Testis (tissue), 3 donors: ENCODE results near the gene MAPK8IP3. TPM values are rescaled to one million over a fixed set of nuclear protein-coding genes. Genes with fewer than 3 reads are reported as not detected.

Source experiments
- DNase-seq: peaks from one replicate; pipeline ENCODE4 v3.0.0-alpha.2; 2019
- H3K27ac ChIP-seq, 2 donors: fragments of 200-600 bp; sonication (generic); one replicate each; pipeline ENCODE4 v1.5.1; 2019
- H3K27me3 ChIP-seq: fragments of 200-600 bp; sonication (generic); one replicate; pipeline ENCODE4 v1.5.1; 2019
- H3K36me3 ChIP-seq: fragments of 200-600 bp; sonication (generic); one replicate; pipeline ENCODE4 v1.5.1; 2017; ENCODE audit warnings: low read depth; ENCODE audit errors: missing control alignments
- H3K4me1 ChIP-seq: fragments of 200-600 bp; sonication (generic); one replicate; pipeline ENCODE4 v1.5.1; 2019
- H3K4me3 ChIP-seq, 2 donors: fragments of 200-600 bp; sonication (generic); one replicate each; pipeline ENCODE4 v1.5.1; 2017 to 2019
- H3K9me3 ChIP-seq: fragments of 200-600 bp; sonication (generic); one replicate; pipeline ENCODE4 v1.5.1; 2017
- CTCF ChIP-seq, 3 experiments: fragments of 450-650 bp in 2 of 3; fragments of 200-600 bp in 1 of 3; sonication (generic) in 1 of 3; IDR thresholded peaks; one replicate each; pipeline ENCODE4 v1.5.1; 2016 to 2019; ENCODE audit warnings: antibody characterized with exemption in 3 of 3, mild to moderate bottlenecking in 2 of 3, moderate library complexity in 1 of 3
- POLR2A ChIP-seq: fragments of 450-650 bp; IDR thresholded peaks from one replicate; pipeline ENCODE4 v1.6.1; 2017; ENCODE audit warnings: antibody characterized with exemption, mild to moderate bottlenecking, moderate library complexity
- WGBS, 2 donors: methylation state at CpG; one replicate each; pipeline ENCODE4 v1.1.5; 2018; 5-methylcytosine and 5-hydroxymethylcytosine counted together
- intact Hi-C: fragments of 100-400 bp; cut with DNase I; formaldehyde crosslinking; loops from one replicate; pipeline ENCODE4 v1.15.1; 2023; ENCODE audit warnings: low total_unique reads
- polyA plus RNA-seq: library from polyadenylated mRNA; stranded (reverse); fragments of 350-450 nt; fragmentation: Illumina TruSeq; extraction: RNeasy Lipid Tissue Mini Kit (QIAGEN cat#74804); gene quantifications from one replicate; pipeline ENCODE4 v1.2.3, GENCODE V29; 2014; ENCODE audit warnings: low read depth, low replicate concordance; ENCODE audit not compliant: insufficient read depth
- total RNA-seq, 2 donors: library from RNA; depleted of rRNA; stranded (reverse); fragments of >200 nt; gene quantifications; one replicate each; pipeline ENCODE4 v1.2.3, GENCODE V29; 2016

The MAPK8IP3 gene
- total and polyA plus RNA-seq, 3 donors from 2014 or later: 52.7 to 154 (median 128) TPM

GRCh38 chr16:1661826-1662225 is 44.2 kb upstream of the MAPK8IP3 start:
- 97 to 100% methylated on average over 2 of the region's 2 CpGs for WGBS, 2 donors
- intact Hi-C loops: no loop called here
- Histone ChIP-seq H3K4me3 (no peak overlapping the region), H3K27ac (no peak overlapping the region), H3K4me1 (peaks cover 4% of the 10 kb centered on the region), H3K9me3 (no peaks in the 10 kb centered on the region), H3K27me3 (no peaks in the 10 kb centered on the region), H3K36me3 (no peaks in the 10 kb centered on the region)
- no peak for TF ChIP-seq CTCF (IDR thresholded peaks at IDR 0.05)
- TF ChIP-seq POLR2A: no peak
- no peak for DNase-seq

GRCh38 chr16:1662543-1662942 is 43.5 kb upstream of the MAPK8IP3 start:
- no peak for DNase-seq

GRCh38 chr16:1665829-1666228 is 40.2 kb upstream of the MAPK8IP3 start:
- intact Hi-C loops: no loop called here
- no peaks in the 10 kb centered on the region for H3K27me3 ChIP-seq
- H3K27ac ChIP-seq: no peak overlapping the region
- H3K4me3 ChIP-seq: no peak overlapping the region
- H3K9me3 ChIP-seq: no peaks in the 10 kb centered on the region
- H3K36me3 ChIP-seq: no peaks in the 10 kb centered on the region
- H3K4me1 ChIP-seq: no peaks in the 10 kb centered on the region
- WGBS, 2 donors: 88 to 96% methylated on average over 12 to 14 of the region's 15 CpGs
- DNase-seq: no peak
- no peak for TF ChIP-seq POLR2A
- no peak for TF ChIP-seq CTCF (IDR thresholded peaks at IDR 0.05)

More at GRCh38 chr16:1662543-1662942, 43.5 kb upstream of the MAPK8IP3 start:
- Histone ChIP-seq H3K27me3 (no peaks in the 10 kb centered on the region), H3K4me1 (peaks cover under 1% of the 10 kb centered on the region), H3K27ac (no peak overlapping the region), H3K36me3 (no peaks in the 10 kb centered on the region), H3K9me3 (no peaks in the 10 kb centered on the region), H3K4me3 (no peak overlapping the region)
- WGBS, 2 donors: 92 to 97% methylated on average over 11 to 20 of the region's 20 CpGs
- no peak for TF ChIP-seq POLR2A
- no peak for TF ChIP-seq CTCF (IDR thresholded peaks at IDR 0.05)
- intact Hi-C loops: no loop called here

- Histone ChIP-seq H3K36me3 (no peaks in the 10 kb centered on the region), H3K27ac (no peak overlapping the region), H3K27me3 (no peaks in the 10 kb centered on the region), H3K4me3 (no peak overlapping the region), H3K4me1 (no peaks in the 10 kb centered on the region), H3K9me3 (no peaks in the 10 kb centered on the region)
- intact Hi-C loops: no loop called here
- no peak for TF ChIP-seq CTCF (IDR thresholded peaks at IDR 0.05)
- no peak for TF ChIP-seq POLR2A
- WGBS, 2 donors: 92 to 93% methylated on average over 5 to 13 of the region's 13 CpGs
- no peak for DNase-seq
Measured at GRCh38 chr16:1666316-1666715, 39.7 kb upstream of the MAPK8IP3 start.

GRCh38 chr16:1667271-1667670 is 38.7 kb upstream of the MAPK8IP3 start:
- no peaks in the 10 kb centered on the region for H3K9me3 ChIP-seq
- H3K36me3 ChIP-seq: no peaks in the 10 kb centered on the region
- WGBS, 2 donors: 84% methylated on average over 8 of the region's 8 CpGs; no CpG with 5 or more reads in 1 of the 2 donors
- DNase-seq: no peak
- TF ChIP-seq CTCF (IDR thresholded peaks at IDR 0.05) (no peak), POLR2A (no peak)
- H3K27me3 ChIP-seq: no peaks in the 10 kb centered on the region
- H3K27ac ChIP-seq: no peak overlapping the region
- no peak overlapping the region for H3K4me3 ChIP-seq
- intact Hi-C loops: no loop called here
- no peaks in the 10 kb centered on the region for H3K4me1 ChIP-seq
